ENCODE data around the gene CERT1. TPM values are rescaled to one million over a fixed set of nuclear protein-coding genes. Genes with fewer than 3 reads are reported as not detected.

Gene CERT1
- total and polyA plus RNA-seq, 9 of the 15 experiments (the other 6 are each of a cell fraction or from before 2014, with no cell fraction given): 3.4 to 24.7 (median 9.8) TPM

DNA sequence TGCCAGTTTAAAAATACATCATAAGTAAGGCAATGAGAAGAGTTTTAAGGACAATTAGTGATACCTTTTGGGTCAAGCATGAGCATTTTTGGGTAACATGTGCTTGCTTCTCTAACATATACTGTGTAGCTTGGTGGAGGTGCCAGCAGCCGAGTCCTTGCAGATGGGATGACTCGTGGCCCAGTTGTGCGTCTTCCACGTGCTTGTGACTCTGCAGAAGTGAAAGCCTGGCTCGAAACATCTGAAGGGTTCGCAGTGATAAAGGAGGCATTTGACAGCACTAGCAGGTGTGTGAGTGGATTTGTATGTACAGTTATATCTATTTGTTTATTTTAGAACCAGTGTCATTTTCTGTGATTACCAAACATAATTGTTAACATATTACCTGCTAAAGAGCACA, 156.2 kb downstream of the CERT1 start:
- no TSS peak for BruUV-seq (replicated peaks)
- no peak overlapping the region for H3K9ac ChIP-seq (ENCODE audit: insufficient read depth in 1 of 2, low read depth in 2 of 2, low read length in 2 of 2)
- H3K27ac ChIP-seq (ENCODE audit: extremely low read depth, low read depth, low read length): no peak overlapping the region
- H4K20me1 ChIP-seq (replicated peaks; ENCODE audit: control insufficient read depth, insufficient read depth, low read length): no peaks in the 10 kb centered on the region; the same call in 1 of the 2 replicates
- in situ Hi-C loops (cut with MboI): no loop called here
- peaks cover 94% of the 10 kb centered on the region for H3K36me3 ChIP-seq (ENCODE audit: control insufficient read depth, insufficient read depth, low read length)
- H3K79me2 ChIP-seq (ENCODE audit: control insufficient read depth, insufficient read depth, low read length): no peaks in the 10 kb centered on the region; the same call in 1 of the 3 replicates
- whole genome bisulfite sequencing (ENCODE audit: insufficient coverage, low coverage, missing lambda C conversion rate): 91% methylated on average over 6 of the region's 6 CpGs
- no peaks in the 10 kb centered on the region for H3K9me3 ChIP-seq (replicated peaks; ENCODE audit: control insufficient read depth, insufficient read depth, low read depth, low read length)
- no peaks in the 10 kb centered on the region for H3K9me1 ChIP-seq (ENCODE audit: control insufficient read depth, insufficient read depth, low read length)
- no peak for DNase-seq (ENCODE audit: extremely low read depth in 1 of 4, low spot score in 3 of 4)
- no peaks in the 10 kb centered on the region for H3K27me3 ChIP-seq (ENCODE audit: control insufficient read depth in 2 of 2, insufficient read depth in 2 of 2, low read length in 2 of 2)
- no peak overlapping the region for H3K4me3 ChIP-seq
- no peak for FAIRE-seq
- H2AFZ ChIP-seq (ENCODE audit: low read depth, low read length): no peak overlapping the region
- ChIA-PET POLR2A (interaction anchor here (1.4 to 1.9 kb wide), 3 partner anchors 11 to 18 kb away, joined by 4 to 7 read pairs (median 6); partner anchors contain the start of gene HMGCR), CTCF (ENCODE audit: low intra/inter-chr PET ratio) (no interaction called here)
- intact Hi-C loops (cut with micrococcal nuclease): no loop called here
- no peak overlapping the region for H3K4me2 ChIP-seq (ENCODE audit: insufficient read depth, low read length)
- H3K4me1 ChIP-seq (replicated peaks in 1 of 2; ENCODE audit: control insufficient read depth in 2 of 2, insufficient read depth in 2 of 2, low read length in 2 of 2): no peaks in the 10 kb centered on the region
- no peak for ATAC-seq
- TF ChIP-seq, protein P1, sequence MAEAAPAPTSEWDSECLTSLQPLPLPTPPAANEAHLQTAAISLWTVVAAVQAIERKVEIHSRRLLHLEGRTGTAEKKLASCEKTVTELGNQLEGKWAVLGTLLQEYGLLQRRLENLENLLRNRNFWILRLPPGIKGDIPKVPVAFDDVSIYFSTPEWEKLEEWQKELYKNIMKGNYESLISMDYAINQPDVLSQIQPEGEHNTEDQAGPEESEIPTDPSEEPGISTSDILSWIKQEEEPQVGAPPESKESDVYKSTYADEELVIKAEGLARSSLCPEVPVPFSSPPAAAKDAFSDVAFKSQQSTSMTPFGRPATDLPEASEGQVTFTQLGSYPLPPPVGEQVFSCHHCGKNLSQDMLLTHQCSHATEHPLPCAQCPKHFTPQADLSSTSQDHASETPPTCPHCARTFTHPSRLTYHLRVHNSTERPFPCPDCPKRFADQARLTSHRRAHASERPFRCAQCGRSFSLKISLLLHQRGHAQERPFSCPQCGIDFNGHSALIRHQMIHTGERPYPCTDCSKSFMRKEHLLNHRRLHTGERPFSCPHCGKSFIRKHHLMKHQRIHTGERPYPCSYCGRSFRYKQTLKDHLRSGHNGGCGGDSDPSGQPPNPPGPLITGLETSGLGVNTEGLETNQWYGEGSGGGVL (CRISPR knock-in tag; IDR thresholded peaks at IDR 0.05): no peak
- TF ChIP-seq BCL6 (CRISPR knock-in tag; IDR thresholded peaks at IDR 0.05) (no peak), GABPB1 (CRISPR knock-in tag; IDR thresholded peaks at IDR 0.05) (no peak), TAF9B (IDR thresholded peaks at IDR 0.05; ENCODE audit: partially characterized antibody) (no peak), TEAD4 (IDR thresholded peaks at IDR 0.05; ENCODE audit: low read length) (no peak), TEAD4 (CRISPR knock-in tag; IDR thresholded peaks at IDR 0.05; ENCODE audit: borderline replicate concordance) (no peak), POLR2H (tag; IDR thresholded peaks at IDR 0.05; ENCODE audit: low read depth) (no peak), MCM3 (IDR thresholded peaks at IDR 0.05) (no peak), E2F3 (CRISPR knock-in tag; IDR thresholded peaks at IDR 0.05) (no peak), ZFPM2 (CRISPR knock-in tag; IDR thresholded peaks at IDR 0.05) (no peak), FOXA3 (CRISPR knock-in tag; conservative IDR thresholded peaks at IDR 0.05 in 1 of 2, IDR thresholded peaks at IDR 0.05 in 1 of 2) (no peak), NUFIP1 (IDR thresholded peaks at IDR 0.05; ENCODE audit: partially characterized antibody) (no peak), ZBTB1 (CRISPR knock-in tag; IDR thresholded peaks at IDR 0.05; ENCODE audit: borderline replicate concordance, low read depth) (no peak), NCOA1 (IDR thresholded peaks at IDR 0.05; ENCODE audit: low read depth) (no peak), OTX1 (CRISPR knock-in tag; IDR thresholded peaks at IDR 0.05) (no peak)
- TF ChIP-seq, protein P2, sequence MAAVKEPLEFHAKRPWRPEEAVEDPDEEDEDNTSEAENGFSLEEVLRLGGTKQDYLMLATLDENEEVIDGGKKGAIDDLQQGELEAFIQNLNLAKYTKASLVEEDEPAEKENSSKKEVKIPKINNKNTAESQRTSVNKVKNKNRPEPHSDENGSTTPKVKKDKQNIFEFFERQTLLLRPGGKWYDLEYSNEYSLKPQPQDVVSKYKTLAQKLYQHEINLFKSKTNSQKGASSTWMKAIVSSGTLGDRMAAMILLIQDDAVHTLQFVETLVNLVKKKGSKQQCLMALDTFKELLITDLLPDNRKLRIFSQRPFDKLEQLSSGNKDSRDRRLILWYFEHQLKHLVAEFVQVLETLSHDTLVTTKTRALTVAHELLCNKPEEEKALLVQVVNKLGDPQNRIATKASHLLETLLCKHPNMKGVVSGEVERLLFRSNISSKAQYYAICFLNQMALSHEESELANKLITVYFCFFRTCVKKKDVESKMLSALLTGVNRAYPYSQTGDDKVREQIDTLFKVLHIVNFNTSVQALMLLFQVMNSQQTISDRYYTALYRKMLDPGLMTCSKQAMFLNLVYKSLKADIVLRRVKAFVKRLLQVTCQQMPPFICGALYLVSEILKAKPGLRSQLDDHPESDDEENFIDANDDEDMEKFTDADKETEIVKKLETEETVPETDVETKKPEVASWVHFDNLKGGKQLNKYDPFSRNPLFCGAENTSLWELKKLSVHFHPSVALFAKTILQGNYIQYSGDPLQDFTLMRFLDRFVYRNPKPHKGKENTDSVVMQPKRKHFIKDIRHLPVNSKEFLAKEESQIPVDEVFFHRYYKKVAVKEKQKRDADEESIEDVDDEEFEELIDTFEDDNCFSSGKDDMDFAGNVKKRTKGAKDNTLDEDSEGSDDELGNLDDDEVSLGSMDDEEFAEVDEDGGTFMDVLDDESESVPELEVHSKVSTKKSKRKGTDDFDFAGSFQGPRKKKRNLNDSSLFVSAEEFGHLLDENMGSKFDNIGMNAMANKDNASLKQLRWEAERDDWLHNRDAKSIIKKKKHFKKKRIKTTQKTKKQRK (IDR thresholded peaks at IDR 0.05; ENCODE audit: borderline replicate concordance, low read depth, low read length): no peak
